Thoracic aorta (tissue), 2 donors: ENCODE measurements around the gene TCF4. TPM values are rescaled to one million over a fixed set of nuclear protein-coding genes. Genes with fewer than 3 reads are reported as not detected.

Source experiments
- ATAC-seq: fragments of 150-250 bp; one replicate; pipeline ENCODE4 v1.8.0; 2017; ENCODE audit warnings: low read depth; ENCODE audit not compliant: insufficient number of reproducible peaks, low FRiP score
- DNase-seq: peaks from one replicate; pipeline ENCODE4 v3.0.0-alpha.2; 2020; ENCODE audit warnings: low spot score
- H3K27ac ChIP-seq, 2 donors: fragments of 200-600 bp; sonication (generic); 1 replicate in 1 of 2; 2 replicates in 1 of 2; pipeline ENCODE4 v1.5.1; 2016; ENCODE audit warnings: mild to moderate bottlenecking in 2 of 2, moderate library complexity in 2 of 2
- H3K27me3 ChIP-seq: fragments of 200-600 bp; sonication (generic); replicated peaks from 2 replicates; pipeline ENCODE4 v1.6.0; 2016; ENCODE audit warnings: mild to moderate bottlenecking; ENCODE audit not compliant: insufficient read depth
- H3K36me3 ChIP-seq: fragments of 200-600 bp; sonication (generic); one replicate; pipeline ENCODE4 v1.5.1; 2016
- H3K4me1 ChIP-seq, 2 donors: fragments of 200-600 bp; sonication (generic); 1 replicate in 1 of 2; 2 replicates in 1 of 2; pipeline versions ENCODE4 v1.5.1 to v1.6.0; 2016; ENCODE audit warnings: low read depth in 2 of 2, mild to moderate bottlenecking in 1 of 2; ENCODE audit not compliant: control insufficient read depth in 1 of 2
- H3K4me3 ChIP-seq: fragments of 200-600 bp; sonication (generic); 2 replicates; pipeline ENCODE4 v1.5.1; 2016; ENCODE audit warnings: mild to moderate bottlenecking
- H3K9me3 ChIP-seq: fragments of 200-600 bp; sonication (generic); 2 replicates; pipeline ENCODE4 v1.5.1; 2016
- CTCF ChIP-seq: fragments of 200-600 bp; sonication (generic); IDR thresholded peaks from one replicate; pipeline ENCODE4 v1.5.1; 2019; ENCODE audit warnings: antibody characterized with exemption
- total RNA-seq, 2 donors: library from RNA; depleted of rRNA; stranded (reverse); fragments of >200 nt; gene quantifications; one replicate each; pipeline versions ENCODE4 v1.1.0 to v1.2.3, GENCODE V29; 2016

The TCF4 gene
- total RNA-seq, 2 donors from 2014 or later: 178 to 267 TPM

GRCh38 chr18:55430026-55430425 is 158.0 kb downstream of the TCF4 start:
- no peaks in the 10 kb centered on the region for H3K36me3 ChIP-seq
- no peak overlapping the region for H3K4me3 ChIP-seq
- peaks cover 0 to 1% of the 10 kb centered on the region in 2 donors for H3K4me1 ChIP-seq
- H3K27ac ChIP-seq: no peak overlapping the region
- no peak for TF ChIP-seq CTCF
- no peaks in the 10 kb centered on the region for H3K27me3 ChIP-seq
- H3K9me3 ChIP-seq: no peaks in the 10 kb centered on the region
- no peak for DNase-seq
- ATAC-seq: no peak

GRCh38 chr18:55427951-55428350 is 160.0 kb downstream of the TCF4 start:
- DNase-seq (no peak), ATAC-seq (no peak)
- no peak overlapping the region for H3K27ac ChIP-seq
- no peaks in the 10 kb centered on the region for H3K4me1 ChIP-seq
- H3K27me3 ChIP-seq: no peaks in the 10 kb centered on the region
- H3K4me3 ChIP-seq: no peak overlapping the region
- no peaks in the 10 kb centered on the region for H3K36me3 ChIP-seq
- H3K9me3 ChIP-seq: no peaks in the 10 kb centered on the region
- TF ChIP-seq CTCF: no peak

- DNase-seq (no peak), ATAC-seq (no peak)
- no peak for TF ChIP-seq CTCF
- H3K4me3 ChIP-seq: no peak overlapping the region
- no peaks in the 10 kb centered on the region for H3K36me3 ChIP-seq
- no peak overlapping the region for H3K27ac ChIP-seq
- H3K9me3 ChIP-seq: no peaks in the 10 kb centered on the region
- H3K27me3 ChIP-seq: no peaks in the 10 kb centered on the region
- H3K4me1 ChIP-seq: peaks cover 0 to 9% of the 10 kb centered on the region in 2 donors
These were observed 162.3 kb downstream of the TCF4 start for GRCh38 chr18:55425698-55426097.

- Histone ChIP-seq H3K4me1 (peaks cover 0 to 9% of the 10 kb centered on the region in 2 donors), H3K4me3 (peak overlapping the region; percentile 65), H3K9me3 (no peaks in the 10 kb centered on the region), H3K27ac (peak overlapping the region in 1 of 2 donors; percentile 1), H3K36me3 (no peaks in the 10 kb centered on the region), H3K27me3 (no peaks in the 10 kb centered on the region)
- DNase-seq: no peak
- ATAC-seq: no peak
- TF ChIP-seq CTCF: no peak
These were observed 165.4 kb downstream of the TCF4 start for GRCh38 chr18:55422456-55423180.

- Histone ChIP-seq H3K4me1 (peaks cover 0 to 9% of the 10 kb centered on the region in 2 donors), H3K9me3 (no peaks in the 10 kb centered on the region), H3K4me3 (peak overlapping the region; percentile 65), H3K27me3 (no peaks in the 10 kb centered on the region), H3K36me3 (no peaks in the 10 kb centered on the region), H3K27ac (peak overlapping the region in 1 of 2 donors; percentile 1)
- no peak for TF ChIP-seq CTCF
- ATAC-seq: no peak
- DNase-seq: no peak
These were observed 166.2 kb downstream of the TCF4 start for GRCh38 chr18:55421615-55422419.
